Stomach (tissue), 9 donors: Measurements from ENCODE around the gene PLPP6. TPM values are rescaled to one million over a fixed set of nuclear protein-coding genes. Genes with fewer than 3 reads are reported as not detected.

ENCODE experiments used
- DNase-seq, 2 donors: peaks; one replicate each; pipeline versions ENCODE4 v3.0.0 to v3.0.0-alpha.2; 2013 to 2019
- H3K27ac ChIP-seq, 5 donors: fragments of 200-600 bp in 4 of 5; sonication (generic) in 4 of 5; one replicate each; pipeline ENCODE4 v1.5.1; 2013 to 2019; ENCODE audit warnings: mild to moderate bottlenecking in 1 of 5, moderate library complexity in 1 of 5
- H3K27me3 ChIP-seq, 3 donors: fragments of 200-600 bp; sonication (generic); one replicate each; pipeline ENCODE4 v1.5.1; 2017 to 2019; ENCODE audit warnings: mixed run types in 1 of 3
- H3K36me3 ChIP-seq, 4 donors: fragments of 200-600 bp; sonication (generic); 1 replicate in 3 of 4; 2 replicates in 1 of 4; pipeline ENCODE4 v1.5.1; 2016 to 2019
- H3K4me1 ChIP-seq, 4 donors: fragments of 200-600 bp; sonication (generic); one replicate each; pipeline ENCODE4 v1.5.1; 2016 to 2019
- H3K4me3 ChIP-seq, 4 donors: fragments of 200-600 bp; sonication (generic) in 3 of 4; one replicate each; pipeline ENCODE4 v1.5.1; 2016 to 2019; ENCODE audit warnings: mild to moderate bottlenecking in 1 of 4
- H3K9me3 ChIP-seq, 4 donors: fragments of 200-600 bp; sonication (generic); one replicate each; pipeline ENCODE4 v1.5.1; 2016 to 2019
- CTCF ChIP-seq, 7 experiments: fragments of 450-650 bp in 4 of 7; fragments of 200-600 bp in 3 of 7; sonication (generic) in 3 of 7; IDR thresholded peaks; one replicate each; pipeline ENCODE4 v1.5.1; 2016 to 2019; ENCODE audit warnings: antibody characterized with exemption in 7 of 7, control low read depth in 2 of 7, mild to moderate bottlenecking in 1 of 7
- EP300 ChIP-seq: sonication (generic); formaldehyde crosslinking; IDR thresholded peaks from one replicate; pipeline ENCODE4 v1.6.1; 2017; ENCODE audit warnings: antibody characterized with exemption
- POLR2A ChIP-seq, 4 donors: fragments of 450-650 bp; IDR thresholded peaks; one replicate each; pipeline ENCODE4 v1.6.1; 2016; ENCODE audit warnings: antibody characterized with exemption in 4 of 4, control low read depth in 2 of 4, mild to moderate bottlenecking in 1 of 4, moderate library complexity in 1 of 4
- POLR2AphosphoS5 ChIP-seq, 3 donors: sonication (generic); formaldehyde crosslinking; IDR thresholded peaks; one replicate each; pipeline ENCODE4 v1.6.1; 2016; ENCODE audit warnings: antibody characterized with exemption in 3 of 3
- WGBS, 5 donors: extraction: QIAGEN DNeasy Blood & Tissue Kit in 3 of 5; methylation state at CpG; one replicate each; pipeline versions ENCODE4 v1.1.5 to v1.1.7; 2013 to 2018; 5-methylcytosine and 5-hydroxymethylcytosine counted together
- intact Hi-C: fragments of 100-400 bp; cut with DNase I; formaldehyde crosslinking; loops from one replicate; pipeline ENCODE4 v1.15.1; 2023; ENCODE audit warnings: low total_unique reads
- polyA plus RNA-seq, 3 donors: library from polyadenylated mRNA; stranded (reverse); fragments of 200-250 nt; gene quantifications; one replicate each; pipeline ENCODE4 v1.2.3, GENCODE V29; 2013
- total RNA-seq, 5 donors: library from RNA; depleted of rRNA; stranded (reverse); fragments of >200 nt; gene quantifications; one replicate each; pipeline versions ENCODE4 v1.1.0 to v1.2.3, GENCODE V29; 2014 to 2016
- donor health status: healthy with polysubstance abuse.
- donor health status: Bipolar disorder and iron deficiency.
- donor health status: healthy.

Gene PLPP6
- total and polyA plus RNA-seq, 8 donors, result 3.5 to 11.0 (median 6.7) TPM; not detected in 1

GRCh38 chr9:4622016-4622415, 40.1 kb upstream of the PLPP6 start:
- 81 to 90% (median 88%) methylated on average over 10 of the region's 10 CpGs for WGBS, 5 donors
- Histone ChIP-seq H3K4me3 (no peak overlapping the region), H3K4me1 (no peaks in the 10 kb centered on the region), H3K36me3 (peaks cover 0 to 61% (median 18%) of the 10 kb centered on the region in 4 donors), H3K27ac (no peak overlapping the region), H3K27me3 (no peaks in the 10 kb centered on the region), H3K9me3 (no peaks in the 10 kb centered on the region)
- no peak for DNase-seq
- no peak for TF ChIP-seq POLR2A (IDR thresholded peaks at IDR 0.05)
- no peak for TF ChIP-seq CTCF (IDR thresholded peaks at IDR 0.05)
- no peak for TF ChIP-seq EP300
- TF ChIP-seq POLR2AphosphoS5 (IDR thresholded peaks at IDR 0.05), result no peak
- intact Hi-C loops, result no loop called here

- Histone ChIP-seq H3K4me1 (no peaks in the 10 kb centered on the region), H3K27ac (no peak overlapping the region), H3K27me3 (no peaks in the 10 kb centered on the region), H3K36me3 (peaks cover 0 to 23% (median 3%) of the 10 kb centered on the region in 4 donors), H3K9me3 (no peaks in the 10 kb centered on the region), H3K4me3 (no peak overlapping the region)
- no peak for DNase-seq
- TF ChIP-seq EP300 (no peak), POLR2AphosphoS5 (IDR thresholded peaks at IDR 0.05) (no peak), CTCF (IDR thresholded peaks at IDR 0.05) (no peak), POLR2A (IDR thresholded peaks at IDR 0.05) (no peak)
- 45 to 60% (median 58%) methylated on average over 2 of the region's 2 CpGs for WGBS, 5 donors
- intact Hi-C loops, result no loop called here
Observed at GRCh38 chr9:4630836-4631235, 31.3 kb upstream of the PLPP6 start.

GRCh38 chr9:4638968-4639367, 23.1 kb upstream of the PLPP6 start:
- H3K4me3 ChIP-seq, result no peak overlapping the region
- 83 to 90% (median 84%) methylated on average over 3 of the region's 3 CpGs for WGBS, 5 donors
- H3K9me3 ChIP-seq, result no peaks in the 10 kb centered on the region
- intact Hi-C loops, result no loop called here
- H3K27ac ChIP-seq, result no peak overlapping the region
- H3K36me3 ChIP-seq, result peaks cover 0 to 11% (median 0%) of the 10 kb centered on the region in 4 donors
- H3K4me1 ChIP-seq, result no peaks in the 10 kb centered on the region
- DNase-seq, result no peak
- no peaks in the 10 kb centered on the region for H3K27me3 ChIP-seq
- TF ChIP-seq EP300 (no peak), CTCF (IDR thresholded peaks at IDR 0.05) (no peak), POLR2A (IDR thresholded peaks at IDR 0.05) (no peak), POLR2AphosphoS5 (IDR thresholded peaks at IDR 0.05) (no peak)

- no peaks in the 10 kb centered on the region for H3K27me3 ChIP-seq
- DNase-seq, result no peak
- intact Hi-C loops, result no loop called here
- WGBS, 5 donors, result 60 to 70% (median 66%) methylated on average over 2 of the region's 2 CpGs
- H3K36me3 ChIP-seq, result peaks cover 0 to 11% (median 0%) of the 10 kb centered on the region in 4 donors
- no peaks in the 10 kb centered on the region for H3K4me1 ChIP-seq
- H3K9me3 ChIP-seq, result no peaks in the 10 kb centered on the region
- no peak overlapping the region for H3K27ac ChIP-seq
- H3K4me3 ChIP-seq, result no peak overlapping the region
- TF ChIP-seq CTCF (IDR thresholded peaks at IDR 0.05), result no peak
- TF ChIP-seq EP300, result no peak
- TF ChIP-seq POLR2A (IDR thresholded peaks at IDR 0.05), result no peak
- no peak for TF ChIP-seq POLR2AphosphoS5 (IDR thresholded peaks at IDR 0.05)
Observed at GRCh38 chr9:4639420-4639819, 22.7 kb upstream of the PLPP6 start.
